ENCODE measurements around the gene AIRE. TPM values are rescaled to one million over a fixed set of nuclear protein-coding genes. Genes with fewer than 3 reads are reported as not detected.

Gene AIRE
- polyA plus RNA-seq, 1 experiment: 0.10 TPM

GRCh38 chr21:44310628-44311507 lies 25.2 kb downstream of the AIRE start:
- no peak overlapping the region for H3K4me3 ChIP-seq (ENCODE audit: low read depth, low read length)
- no peaks in the 10 kb centered on the region for H3K27me3 ChIP-seq (ENCODE audit: control insufficient read depth, insufficient read depth, low read length)
- ChIA-PET CTCF (no interaction called here), POLR2A (no interaction called here)
- DNase-seq (ENCODE audit: low read depth): no peak
- TF ChIP-seq CTCF (IDR thresholded peaks at IDR 0.05; ENCODE audit: insufficient read depth, low read depth, low read length): no peak
- H3K36me3 ChIP-seq (ENCODE audit: control insufficient read depth, insufficient read depth, low read length): peaks cover 69% of the 10 kb centered on the region

GRCh38 chr21:44312089-44312488 lies 26.4 kb downstream of the AIRE start:
- Histone ChIP-seq H3K36me3 (ENCODE audit: control insufficient read depth, insufficient read depth, low read length) (peaks cover 71% of the 10 kb centered on the region), H3K4me3 (ENCODE audit: low read depth, low read length) (no peak overlapping the region), H3K27me3 (ENCODE audit: control insufficient read depth, insufficient read depth, low read length) (no peaks in the 10 kb centered on the region)
- CTCF ChIA-PET: interaction anchor here (1.4 kb wide), 1 partner anchor 14 kb away, joined by 5 read pairs; no protein-coding TSS in a partner anchor
- POLR2A ChIA-PET: no interaction called here
- no peak for DNase-seq (ENCODE audit: low read depth)
- TF ChIP-seq CTCF (IDR thresholded peaks at IDR 0.05; ENCODE audit: insufficient read depth, low read depth, low read length): no peak

- CTCF ChIA-PET: interaction anchor here (1.4 kb wide), 1 partner anchor 15 kb away, joined by 5 read pairs; no protein-coding TSS in a partner anchor
- peaks cover 66% of the 10 kb centered on the region for H3K36me3 ChIP-seq (ENCODE audit: control insufficient read depth, insufficient read depth, low read length)
These were observed 27.0 kb downstream of the AIRE start for GRCh38 chr21:44312716-44313115.

GRCh38 chr21:44313451-44313850 lies 27.8 kb downstream of the AIRE start:
- no peak for DNase-seq (ENCODE audit: low read depth)
- Histone ChIP-seq H3K4me3 (ENCODE audit: low read depth, low read length) (no peak overlapping the region), H3K27me3 (ENCODE audit: control insufficient read depth, insufficient read depth, low read length) (no peaks in the 10 kb centered on the region), H3K36me3 (ENCODE audit: control insufficient read depth, insufficient read depth, low read length) (peaks cover 67% of the 10 kb centered on the region)
- POLR2A ChIA-PET: no interaction called here
- CTCF ChIA-PET: interaction anchor here (1.1 kb wide), 1 partner anchor 9 kb away, joined by 3 read pairs; no protein-coding TSS in a partner anchor
- no peak for TF ChIP-seq CTCF (IDR thresholded peaks at IDR 0.05; ENCODE audit: insufficient read depth, low read depth, low read length)

More at GRCh38 chr21:44312716-44313115, 27.0 kb downstream of the AIRE start:
- DNase-seq (ENCODE audit: low read depth): no peak
- TF ChIP-seq CTCF (IDR thresholded peaks at IDR 0.05; ENCODE audit: insufficient read depth, low read depth, low read length): no peak
- POLR2A ChIA-PET: no interaction called here
- Histone ChIP-seq H3K27me3 (ENCODE audit: control insufficient read depth, insufficient read depth, low read length) (no peaks in the 10 kb centered on the region), H3K4me3 (ENCODE audit: low read depth, low read length) (no peak overlapping the region)

GRCh38 chr21:44314128-44314527 lies 28.5 kb downstream of the AIRE start:
- no peak for TF ChIP-seq CTCF (IDR thresholded peaks at IDR 0.05; ENCODE audit: insufficient read depth, low read depth, low read length)
- no peak for DNase-seq (ENCODE audit: low read depth)
- Histone ChIP-seq H3K27me3 (ENCODE audit: control insufficient read depth, insufficient read depth, low read length) (no peaks in the 10 kb centered on the region), H3K4me3 (ENCODE audit: low read depth, low read length) (no peak overlapping the region), H3K36me3 (ENCODE audit: control insufficient read depth, insufficient read depth, low read length) (peaks cover 65% of the 10 kb centered on the region)
- ChIA-PET POLR2A (no interaction called here), CTCF (interaction anchor here (1.1 kb wide), 1 partner anchor 10 kb away, joined by 3 read pairs; no protein-coding TSS in a partner anchor)
